ENCODE data around the gene CCL19. TPM values are rescaled to one million over a fixed set of nuclear protein-coding genes. Genes with fewer than 3 reads are reported as not detected.
A peak's percentile ranks its signal among the peaks of the same experiment; 100 is the strongest.

CCL19 gene
- total and polyA plus RNA-seq, 2 of the 8 experiments (the other 6 are each of a cell fraction or from before 2014, with no cell fraction given): not detected

GRCh38 chr9:34650816-34651215, 40.3 kb downstream of the CCL19 start:
- no peak overlapping the region for H4K5ac ChIP-seq (ENCODE audit: insufficient read length, low read depth, low read length)
- FAIRE-seq (no peak), DNase-seq (ENCODE audit: low read depth in 1 of 2, low spot score in 2 of 2) (no peak)
- H2BK120ac ChIP-seq (replicated peaks; ENCODE audit: low read depth, low read length): no peak overlapping the region
- H2BK20ac ChIP-seq (ENCODE audit: low read length): no peak overlapping the region
- H2BK5ac ChIP-seq (ENCODE audit: low read depth, low read length): no peak overlapping the region
- no peak overlapping the region for H2AK5ac ChIP-seq (ENCODE audit: low read depth, low read length)
- H3K4me2 ChIP-seq (ENCODE audit: insufficient read depth in 1 of 2, low read depth in 2 of 2, low read length in 2 of 2): peak overlapping the region in 1 of 2 experiments; percentile 77; a peak in 1 of 4 replicates
- H3K23ac ChIP-seq (ENCODE audit: insufficient read length): no peak overlapping the region
- peaks cover 9 to 37% (median 19%) of the 10 kb centered on the region in 4 experiments for H3K4me1 ChIP-seq (replicated peaks in 1 of 4; ENCODE audit: control insufficient read depth in 3 of 4, insufficient read depth in 4 of 4, low read length in 3 of 4)
- peaks cover 15% of the 10 kb centered on the region for H3K23me2 ChIP-seq (ENCODE audit: low read depth, low read length)
- H2AFZ ChIP-seq (ENCODE audit: low read length): no peak overlapping the region
- ChIA-PET POLR2A (ENCODE audit: partially characterized antibody) (interaction anchor here (1.4 to 12.8 kb wide), 3 partner anchors 11 to 20 kb away, joined by 3 to 127 read pairs (median 92); partner anchors contain the start of genes ARID3C, CCL27 and SIGMAR1), CTCF (ENCODE audit: partially characterized antibody) (interaction anchor here (1.4 to 15.2 kb wide), 3 partner anchors 9 to 52 kb away, joined by 4 to 277 read pairs (median 23); partner anchors contain the start of genes GALT and SIGMAR1)
- no peak overlapping the region for H3K56ac ChIP-seq (replicated peaks; ENCODE audit: insufficient read length, low read depth, low read length)
- no peak overlapping the region for H4K8ac ChIP-seq (ENCODE audit: extremely low read depth, insufficient read depth, low read length)
- peaks cover 3 to 23% (median 8%) of the 10 kb centered on the region in 4 experiments; a peak in 7 of 8 replicates for H3K36me3 ChIP-seq (ENCODE audit: control insufficient read depth in 2 of 4, insufficient read depth in 4 of 4, low read length in 3 of 4)
- H3K4me3 ChIP-seq (ENCODE audit: extremely low read depth in 1 of 4, insufficient read depth in 2 of 4, low read depth in 3 of 4, low read length in 4 of 4): no peak overlapping the region
- H4K20me1 ChIP-seq (replicated peaks in 1 of 2; ENCODE audit: control insufficient read depth in 1 of 2, insufficient read depth in 2 of 2, low read length in 2 of 2): peaks cover 2 to 12% of the 10 kb centered on the region in 2 experiments
- no peak overlapping the region for H3K14ac ChIP-seq (ENCODE audit: insufficient read length)
- H3K9me3 ChIP-seq (ENCODE audit: insufficient read depth in 2 of 2, low read depth in 1 of 2, low read length in 1 of 2): no peaks in the 10 kb centered on the region
- 88% methylated on average over 5 of the region's 5 CpGs; no CpG with 5 or more reads in 1 of the 2 experiments for WGBS, 2 experiments (ENCODE audit: extremely low coverage in 1 of 2, insufficient coverage in 1 of 2, insufficient read length in 1 of 2, insufficient replicate concordance in 2 of 2, low coverage in 1 of 2, low lambda C conversion rate in 2 of 2, missing lambda C conversion rate in 1 of 2)
- H3K9ac ChIP-seq (replicated peaks in 1 of 4; ENCODE audit: extremely low read depth in 1 of 4, low read depth in 3 of 4, low read length in 3 of 4): no peak overlapping the region; a peak in 1 of 7 replicates
- H2BK15ac ChIP-seq (ENCODE audit: low read length): no peak overlapping the region
- H3K18ac ChIP-seq (ENCODE audit: extremely low read depth, low read length): no peak overlapping the region
- no peak overlapping the region for H3K27ac ChIP-seq (ENCODE audit: low read depth, low read length)
- H3K4ac ChIP-seq (replicated peaks; ENCODE audit: insufficient read length, low read depth, low read length): no peak overlapping the region
- peaks cover 6% of the 10 kb centered on the region; the same call in 1 of the 2 replicates for H3K79me1 ChIP-seq (ENCODE audit: low read depth, low read length)
- no peak overlapping the region for H4K91ac ChIP-seq (replicated peaks; ENCODE audit: insufficient read length, low read length)
- H3K79me2 ChIP-seq (ENCODE audit: control insufficient read depth in 1 of 2, insufficient read depth in 2 of 2, low read length in 2 of 2): peaks cover 0 to 12% of the 10 kb centered on the region in 2 experiments; a peak in 1 of 4 replicates
- no peak overlapping the region for H2BK12ac ChIP-seq (ENCODE audit: low read depth, low read length)
- no peaks in the 10 kb centered on the region; a peak in 1 of 7 replicates for H3K27me3 ChIP-seq (replicated peaks in 1 of 4; ENCODE audit: control insufficient read depth in 3 of 4, extremely low read depth in 1 of 4, insufficient read depth in 3 of 4, low read length in 3 of 4)
- no peak for TF ChIP-seq KDM5A (IDR thresholded peaks at IDR 0.05; ENCODE audit: low read length)
- TF ChIP-seq GABPA (IDR thresholded peaks at IDR 0.05; ENCODE audit: borderline replicate concordance, insufficient read depth, low read length): no peak
- TF ChIP-seq TAF7 (optimal IDR thresholded peaks at IDR 0.05; ENCODE audit: borderline replicate concordance, low read depth, low read length): no peak
- no peak for TF ChIP-seq FOSL1 (IDR thresholded peaks at IDR 0.05; ENCODE audit: insufficient read depth, low read depth, low read length)
- no peak for TF ChIP-seq RXRA (IDR thresholded peaks at IDR 0.05; ENCODE audit: insufficient read depth, low read depth, low read length)
- no peak for TF ChIP-seq EZH2 (IDR thresholded peaks at IDR 0.05; ENCODE audit: low read depth, low read length, severe bottlenecking)
- TF ChIP-seq, protein P1, sequence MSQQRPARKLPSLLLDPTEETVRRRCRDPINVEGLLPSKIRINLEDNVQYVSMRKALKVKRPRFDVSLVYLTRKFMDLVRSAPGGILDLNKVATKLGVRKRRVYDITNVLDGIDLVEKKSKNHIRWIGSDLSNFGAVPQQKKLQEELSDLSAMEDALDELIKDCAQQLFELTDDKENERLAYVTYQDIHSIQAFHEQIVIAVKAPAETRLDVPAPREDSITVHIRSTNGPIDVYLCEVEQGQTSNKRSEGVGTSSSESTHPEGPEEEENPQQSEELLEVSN (IDR thresholded peaks at IDR 0.05): no peak
- no peak for TF ChIP-seq CTCF (IDR thresholded peaks at IDR 0.05; ENCODE audit: control extremely low read depth in 1 of 3, insufficient read depth in 1 of 3, low read depth in 1 of 3, low read length in 3 of 3)
- TF ChIP-seq EGR1 (IDR thresholded peaks at IDR 0.05; ENCODE audit: borderline replicate concordance, low read depth, low read length): no peak
- TF ChIP-seq CEBPB (IDR thresholded peaks at IDR 0.05; ENCODE audit: low read depth, low read length): no peak
